NCI-H82 treated with DMSO at 0.1 percent for 48 hours (cell line): ENCODE measurements around the gene H2BW1.
"Not testable (repeated sequence)": the region's sequence is repeated elsewhere in the genome, so short reads cannot be mapped to it uniquely, and the experiment has no call there.

ENCODE experiments used
- DNase-seq: peaks from one replicate; lab custom pipeline; 2025; ENCODE audit not compliant: unreplicated experiment; lab: John Stamatoyannopoulos, UW

The H2BW1 gene

GRCh38 chrX:104013606-104014005 lies at the start of gene H2BW1:
H2BW1 (minus strand) TSS chrX:104013708; CDS start chrX:104013576, 132 bp downstream.
- DNase-seq: no peak

GRCh38 chrX:104062636-104063035 lies 49.1 kb upstream of the H2BW1 start:
- not testable (repeated sequence) for DNase-seq

- DNase-seq: not testable (repeated sequence)
Measured at GRCh38 chrX:104054956-104055355, 41.4 kb upstream of the H2BW1 start.

GRCh38 chrX:104047171-104047570 lies 33.7 kb upstream of the H2BW1 start:
- no peak for DNase-seq

- no peak for DNase-seq
Measured at GRCh38 chrX:104045642-104046041, 32.1 kb upstream of the H2BW1 start.

- no peak for DNase-seq
Measured at GRCh38 chrX:104041003-104041402, 27.5 kb upstream of the H2BW1 start.

GRCh38 chrX:104039689-104040505 lies 26.4 kb upstream of the H2BW1 start, which contains the start of gene H2BW2:
H2BW2 (plus strand) TSS chrX:104039956; CDS start chrX:104039995, 39 bp downstream.
- DNase-seq: no peak

- DNase-seq: no peak
Measured at GRCh38 chrX:104018126-104018525, 4.6 kb upstream of the H2BW1 start.

- DNase-seq: not testable (repeated sequence)
Measured at GRCh38 chrX:104015576-104015975, 2.1 kb upstream of the H2BW1 start.

- DNase-seq: no peak
Measured at GRCh38 chrX:104013158-104013557, 350 bp downstream of the H2BW1 start.

GRCh38 chrX:104008831-104009230 lies 4.7 kb downstream of the H2BW1 start:
- no peak for DNase-seq

- no peak for DNase-seq
Measured at GRCh38 chrX:103999234-103999633, 14.3 kb downstream of the H2BW1 start.

- not testable (repeated sequence) for DNase-seq
Measured at GRCh38 chrX:103983508-103983907, 30.0 kb downstream of the H2BW1 start.

GRCh38 chrX:103962411-103963278 lies 50.9 kb downstream of the H2BW1 start, which contains the start of gene TMSB15B:
TMSB15B (plus strand) TSS chrX:103962627.
- DNase-seq: not testable (repeated sequence)
